ENCODE results near the gene HASPIN. TPM values are rescaled to one million over a fixed set of nuclear protein-coding genes. Genes with fewer than 3 reads are reported as not detected.

Gene HASPIN
- total RNA-seq, 1 donor from 2014 or later: 0.33 TPM

GRCh38 chr17:3688027-3688553 lies 35.6 kb upstream of the HASPIN start:
- no peak for TF ChIP-seq CTCF (IDR thresholded peaks at IDR 0.05; ENCODE audit: borderline replicate concordance)
- intact Hi-C loops (cut with micrococcal nuclease): no loop called here
- no peaks in the 10 kb centered on the region for H3K36me3 ChIP-seq

GRCh38 chr17:3688852-3689261 lies 34.8 kb upstream of the HASPIN start:
- Histone ChIP-seq H3K36me3 (no peaks in the 10 kb centered on the region), H3K9me3 (replicated peaks) (no peaks in the 10 kb centered on the region), H3K27ac (replicated peaks) (no peak overlapping the region), H3K27me3 (ENCODE audit: low read depth) (peaks cover 62% of the 10 kb centered on the region), H3K4me1 (no peaks in the 10 kb centered on the region), H3K4me3 (no peak overlapping the region)
- no peak for DNase-seq
- intact Hi-C loops (cut with micrococcal nuclease): no loop called here
- TF ChIP-seq CTCF (IDR thresholded peaks at IDR 0.05; ENCODE audit: borderline replicate concordance): no peak

More at GRCh38 chr17:3688027-3688553, 35.6 kb upstream of the HASPIN start:
- no peaks in the 10 kb centered on the region for H3K4me1 ChIP-seq
- DNase-seq: no peak
- H3K27ac ChIP-seq (replicated peaks): no peak overlapping the region
- H3K4me3 ChIP-seq: no peak overlapping the region
- no peaks in the 10 kb centered on the region for H3K9me3 ChIP-seq (replicated peaks)
- H3K27me3 ChIP-seq (ENCODE audit: low read depth): peaks cover 56% of the 10 kb centered on the region

GRCh38 chr17:3689262-3690093 lies 34.2 kb upstream of the HASPIN start:
- Histone ChIP-seq H3K27me3 (ENCODE audit: low read depth) (peaks cover 62% of the 10 kb centered on the region), H3K27ac (replicated peaks) (no peak overlapping the region), H3K4me3 (no peak overlapping the region), H3K4me1 (peaks cover 3% of the 10 kb centered on the region), H3K9me3 (replicated peaks) (no peaks in the 10 kb centered on the region), H3K36me3 (no peaks in the 10 kb centered on the region)
- TF ChIP-seq CTCF (IDR thresholded peaks at IDR 0.05; ENCODE audit: borderline replicate concordance): no peak
- intact Hi-C loops (cut with micrococcal nuclease): no loop called here
- DNase-seq: no peak

GRCh38 chr17:3690094-3690715 lies 33.5 kb upstream of the HASPIN start:
- intact Hi-C loops (cut with micrococcal nuclease): no loop called here
- no peak for TF ChIP-seq CTCF (IDR thresholded peaks at IDR 0.05; ENCODE audit: borderline replicate concordance)
- Histone ChIP-seq H3K4me3 (no peak overlapping the region), H3K36me3 (no peaks in the 10 kb centered on the region), H3K4me1 (peaks cover 10% of the 10 kb centered on the region), H3K27me3 (ENCODE audit: low read depth) (peaks cover 63% of the 10 kb centered on the region), H3K27ac (replicated peaks) (no peak overlapping the region), H3K9me3 (replicated peaks) (no peaks in the 10 kb centered on the region)
- DNase-seq: no peak

- TF ChIP-seq CTCF (IDR thresholded peaks at IDR 0.05; ENCODE audit: borderline replicate concordance): no peak
These were observed 32.1 kb upstream of the HASPIN start for GRCh38 chr17:3691617-3692067.

More at GRCh38 chr17:3691617-3692067, 32.1 kb upstream of the HASPIN start:
- Histone ChIP-seq H3K36me3 (no peaks in the 10 kb centered on the region), H3K4me3 (no peak overlapping the region), H3K9me3 (replicated peaks) (no peaks in the 10 kb centered on the region), H3K27ac (replicated peaks) (no peak overlapping the region), H3K27me3 (ENCODE audit: low read depth) (peaks cover 75% of the 10 kb centered on the region), H3K4me1 (peaks cover 24% of the 10 kb centered on the region)
- intact Hi-C loops (cut with micrococcal nuclease): no loop called here
- DNase-seq: no peak
